Measurements from ENCODE around the gene LRP1.
A peak's percentile ranks its signal among the peaks of the same experiment; 100 is the strongest.
"Not testable (repeated sequence)": the region's sequence is repeated elsewhere in the genome, so short reads cannot be mapped to it uniquely, and the experiment has no call there.

LRP1 gene

DNA sequence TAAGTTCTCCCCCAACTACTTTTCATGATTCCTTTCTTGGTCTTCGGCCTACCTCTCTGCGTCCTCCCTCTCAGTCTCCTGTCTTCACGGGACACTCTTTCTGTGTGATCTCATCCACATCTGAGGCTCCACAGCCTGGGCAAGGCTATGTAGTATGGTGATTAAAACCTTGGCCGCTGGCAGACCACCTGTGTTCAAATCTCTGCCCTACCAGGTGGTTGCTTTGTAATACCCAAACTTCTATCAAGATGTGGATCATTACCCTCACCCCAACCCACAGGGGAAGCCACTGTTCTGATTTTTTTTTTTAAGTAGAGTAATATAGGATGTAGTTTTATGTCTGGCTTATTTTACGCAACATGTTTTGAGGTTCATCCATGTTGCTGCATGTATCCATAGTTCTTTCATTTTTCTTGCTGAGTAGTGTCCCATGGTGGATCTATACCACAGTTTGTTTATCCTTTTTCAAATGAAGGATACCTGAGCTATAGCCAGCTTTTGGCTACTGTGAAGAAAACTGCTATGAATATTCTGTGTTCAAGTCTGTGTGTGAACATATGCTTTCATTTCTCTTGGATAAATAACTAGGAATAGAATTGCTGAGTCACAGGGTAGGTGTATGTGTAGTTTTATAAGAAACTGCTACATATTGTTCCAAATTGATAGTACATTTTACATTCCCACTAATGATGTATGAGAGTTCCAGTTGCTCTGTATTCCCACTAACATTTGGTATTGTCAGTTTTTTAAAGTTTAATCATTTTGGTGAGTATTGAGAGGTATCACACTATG lies 8.8 kb upstream of the LRP1 start:
- intact Hi-C loops (cut with DNase I; ENCODE audit: low total_unique reads): loop anchor here (5.0 kb wide), 1 partner anchor 333 kb away; no protein-coding TSS in a partner anchor
- Histone ChIP-seq H3K36me3 (no peaks in the 10 kb centered on the region), H3K4me1 (peaks cover 0 to 13% (median 2%) of the 10 kb centered on the region in 4 donors), H3K27ac (peak overlapping the region in 1 of 2 donors; percentile 44), H3K9me3 (no peaks in the 10 kb centered on the region), H3K4me3 (no peak overlapping the region), H3K27me3 (no peaks in the 10 kb centered on the region)
- no peak for DNase-seq
- TF ChIP-seq, protein P1, sequence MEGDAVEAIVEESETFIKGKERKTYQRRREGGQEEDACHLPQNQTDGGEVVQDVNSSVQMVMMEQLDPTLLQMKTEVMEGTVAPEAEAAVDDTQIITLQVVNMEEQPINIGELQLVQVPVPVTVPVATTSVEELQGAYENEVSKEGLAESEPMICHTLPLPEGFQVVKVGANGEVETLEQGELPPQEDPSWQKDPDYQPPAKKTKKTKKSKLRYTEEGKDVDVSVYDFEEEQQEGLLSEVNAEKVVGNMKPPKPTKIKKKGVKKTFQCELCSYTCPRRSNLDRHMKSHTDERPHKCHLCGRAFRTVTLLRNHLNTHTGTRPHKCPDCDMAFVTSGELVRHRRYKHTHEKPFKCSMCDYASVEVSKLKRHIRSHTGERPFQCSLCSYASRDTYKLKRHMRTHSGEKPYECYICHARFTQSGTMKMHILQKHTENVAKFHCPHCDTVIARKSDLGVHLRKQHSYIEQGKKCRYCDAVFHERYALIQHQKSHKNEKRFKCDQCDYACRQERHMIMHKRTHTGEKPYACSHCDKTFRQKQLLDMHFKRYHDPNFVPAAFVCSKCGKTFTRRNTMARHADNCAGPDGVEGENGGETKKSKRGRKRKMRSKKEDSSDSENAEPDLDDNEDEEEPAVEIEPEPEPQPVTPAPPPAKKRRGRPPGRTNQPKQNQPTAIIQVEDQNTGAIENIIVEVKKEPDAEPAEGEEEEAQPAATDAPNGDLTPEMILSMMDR (IDR thresholded peaks at IDR 0.05): no peak

DNA sequence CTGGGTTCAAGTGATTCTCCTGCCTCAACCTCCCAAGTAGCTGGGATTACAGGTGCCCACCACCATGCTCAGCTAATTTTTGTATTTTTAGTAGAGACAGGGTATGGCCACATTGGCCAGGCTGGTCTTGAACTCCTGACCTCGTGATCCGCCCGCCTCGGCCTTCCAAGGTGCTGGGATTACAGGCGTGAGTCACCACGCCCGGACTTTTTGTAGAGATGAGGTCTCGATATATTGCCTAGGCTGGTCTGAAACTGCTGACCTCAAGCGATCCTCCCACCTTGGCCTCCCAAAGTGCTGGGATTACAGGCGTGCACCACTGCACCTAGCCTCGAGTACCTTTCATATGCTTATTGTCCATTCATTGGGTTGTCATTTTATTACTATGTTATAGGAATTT lies 7.6 kb upstream of the LRP1 start:
- not testable (repeated sequence) for H3K27me3 ChIP-seq, H3K9me3 ChIP-seq, H3K4me3 ChIP-seq, DNase-seq, H3K27ac ChIP-seq, H3K36me3 ChIP-seq
- H3K4me1 ChIP-seq: peaks cover 0 to 13% (median 2%) of the 10 kb centered on the region in 4 donors
- intact Hi-C loops (cut with DNase I; ENCODE audit: low total_unique reads): loop anchor here (5.0 kb wide), 1 partner anchor 332 kb away; no protein-coding TSS in a partner anchor

DNA sequence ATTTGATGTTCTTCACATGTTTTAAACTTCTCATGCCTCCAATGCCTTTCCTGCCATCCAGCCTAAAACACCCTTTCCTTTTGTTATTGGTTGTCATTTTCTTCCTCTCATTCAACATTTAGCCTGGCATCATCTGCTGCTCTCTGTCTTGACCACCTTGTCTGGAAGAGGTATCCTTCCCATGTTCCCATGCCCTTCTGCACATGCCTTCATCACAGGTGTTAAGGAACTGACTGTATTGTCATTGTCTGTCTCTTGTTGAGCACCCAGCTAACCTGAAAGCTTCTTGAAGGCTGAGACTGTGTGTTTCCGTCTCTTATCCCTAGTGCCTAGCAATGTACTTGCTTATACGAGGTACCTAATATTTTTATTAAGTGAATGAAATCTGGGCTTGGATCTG lies 4.5 kb upstream of the LRP1 start:
- peaks cover 0 to 18% (median 9%) of the 10 kb centered on the region in 4 donors for H3K4me1 ChIP-seq
- H3K4me3 ChIP-seq: no peak overlapping the region
- intact Hi-C loops (cut with DNase I; ENCODE audit: low total_unique reads): loop anchor here (2.0 to 5.0 kb wide), 2 partner anchors 59 to 328 kb away; no protein-coding TSS in a partner anchor
- TF ChIP-seq, protein P1 (IDR thresholded peaks at IDR 0.05): no peak
- H3K36me3 ChIP-seq: no peaks in the 10 kb centered on the region
- no peaks in the 10 kb centered on the region for H3K27me3 ChIP-seq
- DNase-seq: no peak
- no peak overlapping the region for H3K27ac ChIP-seq
- no peaks in the 10 kb centered on the region for H3K9me3 ChIP-seq

DNA sequence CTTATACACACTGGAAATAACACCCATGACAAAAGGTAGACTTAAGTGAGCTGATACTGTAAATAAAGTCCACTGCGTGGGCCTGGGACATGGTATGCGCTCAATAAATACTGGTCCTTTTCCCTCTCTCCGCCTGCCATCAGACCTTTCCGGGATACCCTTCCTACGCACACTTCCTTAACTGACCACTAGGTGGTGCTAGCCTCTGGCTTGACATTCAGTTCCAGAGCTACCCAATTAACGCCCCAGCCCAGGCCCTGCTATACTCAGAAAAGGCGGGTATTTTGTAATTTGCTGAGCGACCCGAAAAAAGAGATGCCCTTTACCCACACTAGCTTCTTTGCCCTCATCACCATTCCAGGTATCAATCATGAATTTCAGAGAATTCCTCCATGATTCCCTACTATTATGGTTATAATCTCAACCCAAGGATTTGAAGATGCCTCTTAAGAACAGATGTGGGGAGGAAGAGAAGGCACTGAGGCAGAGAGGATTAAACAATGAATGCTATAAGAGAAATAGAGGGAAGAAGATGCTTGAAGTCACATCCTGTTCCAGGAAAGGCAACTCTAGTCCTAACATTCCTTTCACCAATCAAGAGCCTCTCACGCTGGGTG lies 3.9 kb upstream of the LRP1 start:
- TF ChIP-seq, protein P1 (IDR thresholded peaks at IDR 0.05): peak; percentile 95 to 97
- Histone ChIP-seq H3K4me3 (no peak overlapping the region), H3K27ac (no peak overlapping the region), H3K36me3 (no peaks in the 10 kb centered on the region), H3K27me3 (no peaks in the 10 kb centered on the region), H3K4me1 (peaks cover 0 to 13% (median 8%) of the 10 kb centered on the region in 4 donors), H3K9me3 (no peaks in the 10 kb centered on the region)
- peak; percentile 83 to 85 for DNase-seq
- intact Hi-C loops (cut with DNase I; ENCODE audit: low total_unique reads): loop anchor here (2.0 to 5.0 kb wide), 2 partner anchors 58 to 328 kb away; no protein-coding TSS in a partner anchor

DNA sequence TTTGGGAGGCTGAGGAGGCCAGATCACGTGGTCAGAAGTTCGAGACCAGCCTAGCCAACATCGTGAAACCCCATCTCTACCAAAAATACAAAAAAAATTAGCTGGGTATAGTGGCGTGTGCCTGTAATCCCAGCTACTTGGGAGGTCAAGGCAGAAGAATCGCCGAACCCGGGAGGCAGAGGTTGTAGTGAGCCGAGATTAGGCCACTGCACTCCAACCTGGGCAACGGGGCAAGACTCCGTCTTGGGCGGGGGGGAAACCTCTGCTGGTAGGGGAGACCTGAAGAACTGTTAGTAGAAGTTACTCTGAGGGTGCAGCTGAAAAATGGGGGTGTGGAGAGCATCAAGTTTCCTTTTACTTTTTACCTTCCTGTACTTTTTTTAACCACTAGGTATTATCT lies 2.2 kb upstream of the LRP1 start:
- Histone ChIP-seq H3K27ac (peak overlapping the region; percentile 95 to 99), H3K4me1 (peaks cover 0 to 21% (median 18%) of the 10 kb centered on the region in 4 donors), H3K4me3 (no peak overlapping the region), H3K9me3 (no peaks in the 10 kb centered on the region), H3K36me3 (no peaks in the 10 kb centered on the region), H3K27me3 (no peaks in the 10 kb centered on the region)
- TF ChIP-seq, protein P1 (IDR thresholded peaks at IDR 0.05): no peak
- intact Hi-C loops (cut with DNase I; ENCODE audit: low total_unique reads): loop anchor here (2.0 kb wide), 1 partner anchor 51 kb away; no protein-coding TSS in a partner anchor
- no peak for DNase-seq

DNA sequence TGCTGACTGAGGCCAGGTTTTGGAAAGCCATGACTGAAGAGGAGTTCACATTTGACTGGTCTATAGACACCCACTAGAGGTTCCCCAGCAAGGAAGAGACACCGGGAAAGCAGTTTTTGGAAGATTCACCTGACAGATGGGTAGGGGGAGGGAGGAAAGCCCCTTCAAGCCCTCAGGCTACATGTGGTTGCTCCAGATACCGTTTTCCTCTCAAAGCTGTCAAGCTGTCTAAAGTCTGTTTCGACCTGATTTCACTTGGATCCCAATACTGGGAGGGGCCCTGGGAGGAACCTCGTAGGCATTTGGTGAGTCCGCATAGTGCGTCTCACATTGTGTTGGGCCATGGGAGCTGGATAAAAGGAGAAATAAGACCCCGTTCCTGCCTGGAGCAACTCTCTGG lies 1.7 kb upstream of the LRP1 start:
- H3K4me3 ChIP-seq: peak overlapping the region; percentile 94 to 96
- intact Hi-C loops (cut with DNase I; ENCODE audit: low total_unique reads): loop anchor here (2.0 kb wide), 1 partner anchor 50 kb away; no protein-coding TSS in a partner anchor

More for the DNA sequence above, 1.7 kb upstream of the LRP1 start:
- H3K27ac ChIP-seq: peak overlapping the region; percentile 95 to 99
- peaks cover 0 to 26% (median 22%) of the 10 kb centered on the region in 4 donors for H3K4me1 ChIP-seq
- TF ChIP-seq, protein P1 (IDR thresholded peaks at IDR 0.05): no peak
- no peaks in the 10 kb centered on the region for H3K27me3 ChIP-seq
- no peak for DNase-seq
- H3K9me3 ChIP-seq: no peaks in the 10 kb centered on the region
- H3K36me3 ChIP-seq: no peaks in the 10 kb centered on the region

Measured in tibial artery (tissue), 4 donors.